ENCODE results near the gene MFSD2A. TPM values are rescaled to one million over a fixed set of nuclear protein-coding genes. Genes with fewer than 3 reads are reported as not detected.

Gene MFSD2A
- total RNA-seq: 49.1 and 67.8 TPM in 2 replicates

GRCh38 chr1:39954870-39955546, at the start of gene MFSD2A:
Gene MFSD2A (plus strand): TSS chr1:39955145. CDS start chr1:39955293, 148 bp downstream.

Other genes with a start within 250 kb of the MFSD2A start
- gene PPIE, start 216.3 kb upstream of the MFSD2A start, total RNA-seq: 54.5 and 58.6 TPM in 2 replicates
- 1.8 and 3.2 TPM in 2 replicates for gene OXCT2, start 183.8 kb upstream of the MFSD2A start, total RNA-seq
- gene BMP8B, start 166.3 kb upstream of the MFSD2A start, total RNA-seq: 0.04 and 0.08 TPM in 2 replicates
- 20.3 and 21.7 TPM in 2 replicates for gene TRIT1, start 71.6 kb upstream of the MFSD2A start, total RNA-seq
- gene MYCL, start 53.2 kb upstream of the MFSD2A start, total RNA-seq: 3.7 and 6.2 TPM in 2 replicates
- 530 TPM in 2 replicates for gene CAP1, start 85.6 kb downstream of the MFSD2A start, total RNA-seq
- gene PPT1, start 142.1 kb downstream of the MFSD2A start, total RNA-seq: 35.3 and 45.6 TPM in 2 replicates
- 9.7 and 10.1 TPM in 2 replicates for gene RLF, start 206.2 kb downstream of the MFSD2A start, total RNA-seq